Left ventricle myocardium inferior (tissue), 1 donor: ENCODE measurements around the gene ZMIZ1. TPM values are rescaled to one million over a fixed set of nuclear protein-coding genes. Genes with fewer than 3 reads are reported as not detected.

Experiments used
- DNase-seq: peaks from one replicate; pipeline ENCODE4 v3.0.0-alpha.2; 2020
- H3K27ac ChIP-seq: fragments of 200-600 bp; replicated peaks from 2 replicates; pipeline ENCODE4 v1.8.0; 2021
- H3K27me3 ChIP-seq: fragments of 200-600 bp; 2 replicates; pipeline ENCODE4 v1.8.0; 2021; ENCODE audit warnings: low read depth
- H3K36me3 ChIP-seq: fragments of 200-600 bp; 2 replicates; pipeline ENCODE4 v1.8.0; 2021
- H3K4me1 ChIP-seq: fragments of 200-600 bp; 2 replicates; pipeline ENCODE4 v1.8.0; 2021
- H3K4me3 ChIP-seq: fragments of 200-600 bp; 2 replicates; pipeline ENCODE4 v1.8.0; 2021; ENCODE audit warnings: mild to moderate bottlenecking, moderate library complexity
- H3K9me3 ChIP-seq: fragments of 200-600 bp; replicated peaks from 2 replicates; pipeline ENCODE4 v1.8.0; 2021
- CTCF ChIP-seq: fragments of 200-600 bp; IDR thresholded peaks from 2 replicates; pipeline ENCODE4 v1.8.0; 2021; ENCODE audit warnings: antibody characterized with exemption, mild to moderate bottlenecking, borderline replicate concordance
- intact Hi-C: fragments of 100-400 bp; cut with micrococcal nuclease; formaldehyde crosslinking; loops from one replicate; pipeline ENCODE4 v1.11.0; 2022
- total RNA-seq: library from RNA; stranded (reverse); fragmentation: NEBNext Ultra II Directional; extraction: Animal tissue kit (Norgen Biotek cat#: 25700); gene quantifications from one replicate; pipeline ENCODE4 v1.2.1, GENCODE V29; 2021
- donor health status: DM: no; HTN: yes; CAD: no; lungs with severe emphysema.

ZMIZ1 gene
- total RNA-seq, 1 donor from 2014 or later: 55.9 TPM

GRCh38 chr10:79223091-79224048 is 154.6 kb downstream of the ZMIZ1 start:
- H3K9me3 ChIP-seq: no peaks in the 10 kb centered on the region
- peak overlapping the region; percentile 94 for H3K27ac ChIP-seq
- TF ChIP-seq CTCF: no peak
- peaks cover 8% of the 10 kb centered on the region for H3K36me3 ChIP-seq
- intact Hi-C loops: loop anchor here (10.0 kb wide), 1 partner anchor 51 kb away; no protein-coding TSS in a partner anchor
- DNase-seq: peak; percentile 79
- H3K4me3 ChIP-seq: peak overlapping the region; percentile 0
- H3K27me3 ChIP-seq: no peaks in the 10 kb centered on the region
- H3K4me1 ChIP-seq: peaks cover 78% of the 10 kb centered on the region

- peak overlapping the region; percentile 94 for H3K27ac ChIP-seq
- no peak for TF ChIP-seq CTCF
- H3K36me3 ChIP-seq: peaks cover 13% of the 10 kb centered on the region
- H3K27me3 ChIP-seq: no peaks in the 10 kb centered on the region
- H3K9me3 ChIP-seq: no peaks in the 10 kb centered on the region
- peaks cover 79% of the 10 kb centered on the region for H3K4me1 ChIP-seq
- no peak overlapping the region for H3K4me3 ChIP-seq
- intact Hi-C loops: loop anchor here (10.0 kb wide), 1 partner anchor 50 kb away; no protein-coding TSS in a partner anchor
- no peak for DNase-seq
Measured at GRCh38 chr10:79224263-79224949, 155.6 kb downstream of the ZMIZ1 start.

GRCh38 chr10:79224992-79225391 is 156.2 kb downstream of the ZMIZ1 start:
- H3K4me3 ChIP-seq: no peak overlapping the region
- intact Hi-C loops: loop anchor here (10.0 kb wide), 1 partner anchor 50 kb away; no protein-coding TSS in a partner anchor
- H3K4me1 ChIP-seq: peaks cover 79% of the 10 kb centered on the region
- no peak for TF ChIP-seq CTCF
- no peaks in the 10 kb centered on the region for H3K9me3 ChIP-seq
- peaks cover 13% of the 10 kb centered on the region for H3K36me3 ChIP-seq
- no peaks in the 10 kb centered on the region for H3K27me3 ChIP-seq
- DNase-seq: no peak
- H3K27ac ChIP-seq: peak overlapping the region; percentile 94

DNA sequence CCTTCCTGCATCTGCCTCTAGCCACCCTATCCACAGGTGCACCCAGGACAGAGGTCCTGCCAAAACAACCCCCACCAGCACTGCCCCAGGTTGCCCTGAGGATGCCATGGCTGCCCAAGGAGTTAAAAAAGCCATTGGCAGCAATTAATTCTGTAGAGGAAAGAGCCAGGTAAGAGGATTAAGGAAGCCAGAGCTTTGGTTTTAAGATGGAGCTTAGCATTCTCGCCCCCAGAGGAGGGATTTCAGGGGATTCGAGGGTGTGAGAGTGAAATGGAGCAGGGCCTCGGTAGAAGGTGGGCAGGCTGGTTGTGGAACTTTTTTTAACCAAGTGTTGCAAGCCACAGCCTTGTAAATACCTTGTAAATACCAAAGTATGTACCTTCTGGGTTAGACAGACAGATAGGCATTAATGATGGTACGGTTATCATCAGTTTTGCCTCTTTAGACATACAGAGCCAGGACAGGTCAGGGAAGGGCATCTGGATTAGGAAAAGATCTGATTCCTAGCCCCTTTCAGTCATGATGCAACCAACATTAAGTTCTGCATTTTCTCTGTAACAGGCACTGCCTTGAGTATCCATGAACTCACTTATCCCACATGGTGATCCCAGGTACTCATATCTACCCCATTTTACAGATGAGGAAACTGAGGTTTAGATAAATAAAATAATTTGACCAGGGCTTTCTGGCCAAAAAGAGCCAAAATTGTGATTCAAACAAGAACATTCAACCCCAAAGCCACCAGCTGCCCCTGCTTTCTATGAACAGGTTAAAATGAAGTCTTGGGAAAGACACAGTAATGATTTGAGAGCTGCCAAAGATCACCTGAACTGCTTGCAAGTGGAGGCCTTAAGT is 157.9 kb downstream of the ZMIZ1 start:
- DNase-seq: no peak
- no peaks in the 10 kb centered on the region for H3K9me3 ChIP-seq
- TF ChIP-seq CTCF: no peak
- no peak overlapping the region for H3K4me3 ChIP-seq
- H3K27ac ChIP-seq: no peak overlapping the region
- H3K27me3 ChIP-seq: no peaks in the 10 kb centered on the region
- H3K4me1 ChIP-seq: peaks cover 69% of the 10 kb centered on the region
- intact Hi-C loops: loop anchor here (10.0 kb wide), 1 partner anchor 48 kb away; no protein-coding TSS in a partner anchor
- H3K36me3 ChIP-seq: peaks cover 17% of the 10 kb centered on the region
